Retina (tissue), 1 donor: ENCODE measurements around the gene CCDC197.

Experiments used
- DNase-seq: peaks from one replicate; pipeline ENCODE4 v3.0.0-alpha.2; 2016

The CCDC197 gene

DNA sequence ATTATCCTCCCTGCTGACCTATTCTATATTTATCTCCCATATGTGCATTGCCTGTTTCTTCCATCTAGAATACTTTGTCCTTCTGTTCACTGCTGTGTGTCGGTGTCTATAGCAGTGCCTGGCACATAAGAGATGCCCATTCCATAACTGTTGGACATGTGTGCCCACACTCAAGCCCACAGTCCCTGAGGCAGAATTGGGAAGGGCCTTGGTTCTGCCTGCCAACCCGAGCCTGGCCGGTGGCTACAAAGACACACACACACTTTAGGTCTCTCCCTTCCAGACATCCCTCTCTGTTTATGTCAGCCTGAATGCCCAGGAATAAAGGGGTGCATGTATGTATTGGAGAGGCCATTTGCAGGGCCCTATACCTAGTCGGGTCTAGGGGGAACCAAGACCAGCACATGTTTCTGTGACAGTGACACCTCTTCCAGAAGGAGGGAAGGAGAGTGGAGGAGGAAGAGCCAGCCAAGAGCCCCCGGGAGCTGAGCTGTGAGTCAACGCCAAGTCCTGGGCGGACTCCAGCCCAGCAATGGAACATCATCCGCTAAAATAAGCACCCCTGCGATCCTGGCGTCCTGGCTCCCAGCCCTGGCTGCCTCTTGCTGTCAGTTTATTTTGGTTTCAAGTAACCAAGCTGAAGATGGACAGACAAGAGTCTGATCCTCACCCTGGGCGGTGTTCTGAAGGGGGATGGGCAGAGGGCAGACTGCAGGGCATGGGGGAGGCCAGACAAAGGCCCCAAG, 16.5 kb upstream of the CCDC197 start:
- DNase-seq: no peak

DNA sequence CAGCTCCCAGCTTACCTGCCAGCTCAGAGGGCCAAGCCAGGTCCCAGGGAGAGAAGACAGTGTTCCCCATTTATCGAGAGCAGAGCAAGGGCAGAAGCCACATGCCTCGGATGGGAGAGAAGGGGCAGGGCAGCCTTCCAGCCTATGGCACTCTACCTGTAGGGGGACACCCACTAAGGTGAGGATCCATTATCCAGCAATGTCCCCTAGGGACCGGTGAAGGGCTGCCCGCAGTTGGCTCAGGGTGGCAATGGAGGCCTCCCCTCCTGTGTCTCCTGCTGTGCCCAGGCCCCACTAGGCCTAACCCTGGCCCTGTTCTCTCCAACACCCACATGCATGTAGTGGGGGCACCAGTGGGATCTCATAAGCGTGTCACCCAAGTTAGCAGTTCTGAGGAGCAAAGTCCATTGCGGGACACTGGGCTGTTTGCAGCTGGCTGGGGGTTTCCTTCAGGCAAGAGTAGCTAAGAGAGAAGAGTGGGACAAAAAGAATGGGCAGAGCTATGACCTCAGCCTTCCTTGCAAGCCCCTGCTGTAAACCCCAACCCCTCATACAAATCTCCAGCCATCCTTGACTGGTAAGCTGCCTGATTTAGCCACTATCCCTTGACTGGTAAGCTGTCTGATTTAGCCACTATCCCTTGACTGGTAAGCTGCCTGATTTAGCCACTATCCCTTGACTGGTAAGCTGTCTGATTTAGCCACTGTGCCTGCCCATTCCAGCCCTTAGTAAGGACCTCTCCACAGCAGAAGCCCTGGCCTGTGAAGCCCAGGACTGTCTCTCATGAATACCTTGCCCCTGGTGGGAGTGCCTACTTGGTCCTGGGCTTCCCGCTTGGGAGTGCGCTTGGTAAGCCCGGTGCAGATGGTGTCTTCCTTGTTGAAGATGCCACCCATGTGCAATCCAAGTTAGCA, 15.5 kb upstream of the CCDC197 start:
- no peak for DNase-seq

- DNase-seq: no peak
Observed at GRCh38 chr14:93982230-93983007, 14.7 kb upstream of the CCDC197 start.

GRCh38 chr14:93984070-93984469, 13.0 kb upstream of the CCDC197 start:
- DNase-seq: no peak

GRCh38 chr14:93984987-93985410, 12.1 kb upstream of the CCDC197 start:
- DNase-seq: no peak

GRCh38 chr14:93986955-93987354, 10.1 kb upstream of the CCDC197 start:
- no peak for DNase-seq

DNA sequence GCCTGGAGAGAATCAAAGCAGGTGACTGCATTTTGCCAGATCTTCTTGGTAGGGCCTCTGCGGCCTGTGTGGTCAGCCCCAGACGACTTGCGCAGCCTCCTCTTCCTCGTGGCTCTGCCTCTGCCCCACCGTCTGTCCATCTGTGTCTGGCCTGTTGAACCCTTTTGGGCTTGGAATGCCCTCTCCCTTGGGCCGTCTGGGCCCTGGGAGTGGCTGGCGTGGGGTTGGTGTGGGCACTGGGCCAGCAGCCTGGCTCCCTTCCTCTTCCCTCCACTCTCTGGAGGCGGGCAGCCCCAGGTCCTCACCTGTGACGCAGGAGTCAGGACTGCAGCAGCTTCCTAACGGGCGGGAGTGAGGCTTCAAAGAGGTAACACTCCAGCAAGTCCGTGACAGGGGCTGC, 9.7 kb upstream of the CCDC197 start:
- DNase-seq: no peak

DNA sequence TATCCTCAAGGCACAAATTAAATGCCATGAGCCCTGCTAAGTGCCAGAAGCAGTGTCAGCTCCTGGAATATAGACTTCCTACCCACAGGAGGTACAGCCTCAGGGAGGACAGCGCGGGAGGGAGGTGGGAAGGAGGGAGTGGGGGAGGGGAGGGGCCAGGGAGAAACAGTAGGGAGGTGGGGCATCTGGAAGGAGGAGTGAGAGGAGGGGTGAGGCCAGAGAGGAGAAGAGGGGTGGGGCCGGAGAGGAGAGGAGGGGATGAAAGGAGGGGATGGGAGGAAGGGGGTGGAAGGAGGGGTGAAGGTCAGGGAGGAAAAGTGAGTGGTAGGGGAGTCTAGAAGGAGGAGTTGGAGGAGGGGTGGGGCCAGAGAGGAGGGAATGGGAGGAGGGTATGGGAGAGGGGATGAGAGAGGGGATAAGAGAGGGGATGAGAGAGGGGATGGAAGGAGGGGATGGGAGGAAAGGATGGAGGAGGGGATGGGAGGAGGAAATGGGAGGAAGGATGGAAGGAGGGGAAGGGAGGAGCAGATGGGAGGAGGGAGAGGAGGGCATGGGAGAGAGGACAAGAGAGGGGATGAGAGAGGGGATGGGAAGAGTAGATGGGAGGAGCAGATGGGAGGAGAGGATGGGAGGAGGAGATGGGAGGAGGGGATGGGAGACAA, 9.2 kb upstream of the CCDC197 start:
- DNase-seq: no peak

- DNase-seq: no peak
Observed at GRCh38 chr14:93989939-93990338, 7.2 kb upstream of the CCDC197 start.

DNA sequence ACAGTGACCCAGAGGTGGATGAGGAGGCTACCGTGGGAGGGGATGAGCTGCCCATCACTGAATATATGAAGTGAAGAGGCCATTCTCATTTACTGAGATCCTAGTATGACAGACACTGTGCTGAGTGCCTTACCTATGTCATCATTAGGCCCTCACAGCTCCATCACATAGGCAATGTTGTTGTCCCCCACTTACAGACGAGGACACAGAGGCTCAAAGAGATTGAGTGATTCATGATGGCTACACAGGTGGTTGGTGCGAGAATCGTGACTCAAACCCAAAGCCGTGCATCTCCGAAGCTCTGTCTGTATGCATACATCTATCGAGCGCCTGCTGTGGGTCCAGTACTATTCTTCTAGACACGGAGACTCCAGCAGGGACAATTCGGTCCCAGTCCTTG, 5.9 kb upstream of the CCDC197 start:
- DNase-seq: no peak

GRCh38 chr14:93991649-93992048, 5.5 kb upstream of the CCDC197 start:
- DNase-seq: no peak

DNA sequence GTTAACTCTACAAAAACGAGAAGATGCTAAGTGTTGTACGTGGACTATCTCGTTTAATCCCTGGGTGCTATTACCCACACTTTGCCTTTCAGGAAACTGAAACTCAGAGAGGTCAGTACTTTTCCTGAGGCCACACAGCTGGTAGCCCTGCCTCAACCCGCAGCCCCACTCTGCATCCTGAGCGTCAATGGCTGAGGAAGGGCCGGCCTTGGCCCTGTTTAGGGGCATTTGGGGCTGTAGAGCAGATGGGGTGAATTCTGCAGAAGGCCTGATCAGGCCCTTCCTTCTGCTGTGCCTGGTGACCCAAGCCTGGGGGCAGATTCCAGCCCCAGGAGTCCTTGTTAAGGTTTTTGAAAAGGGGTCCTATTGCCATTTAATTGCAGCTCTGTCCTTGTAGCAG, 3.7 kb upstream of the CCDC197 start:
- no peak for DNase-seq

GRCh38 chr14:93994919-93995682, 2.0 kb upstream of the CCDC197 start:
- DNase-seq: no peak

DNA sequence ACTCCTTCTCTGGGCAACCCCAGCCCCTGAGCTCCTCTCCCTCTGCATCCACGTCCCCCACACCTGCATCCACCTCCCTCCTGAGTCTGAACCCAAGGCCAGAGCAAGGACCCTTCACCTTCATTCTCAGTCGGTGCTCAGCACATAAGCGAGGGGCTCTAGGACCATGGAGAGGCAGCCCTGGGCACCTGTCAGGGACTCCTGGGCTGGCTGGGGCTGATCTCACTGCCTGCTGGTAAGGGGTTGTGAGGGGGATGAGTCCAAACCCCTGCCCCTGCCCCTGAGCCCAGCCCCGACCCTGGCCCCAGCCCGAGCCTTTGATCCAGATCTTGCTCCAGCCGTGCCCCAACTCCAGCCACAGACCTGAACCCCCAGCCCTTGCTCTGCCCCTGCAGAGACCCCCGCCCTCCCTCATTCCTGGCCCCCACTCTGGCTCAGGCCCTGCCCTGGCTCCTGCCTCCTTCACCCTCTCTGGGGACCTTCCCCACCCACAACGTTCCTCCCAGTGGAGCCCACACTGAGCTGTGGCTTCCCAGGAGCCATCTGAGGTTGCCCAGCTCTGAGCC, 888 bp upstream of the CCDC197 start:
- no peak for DNase-seq

- no peak for DNase-seq
Observed at GRCh38 chr14:93997916-93998870, 1.1 kb downstream of the CCDC197 start.

DNA sequence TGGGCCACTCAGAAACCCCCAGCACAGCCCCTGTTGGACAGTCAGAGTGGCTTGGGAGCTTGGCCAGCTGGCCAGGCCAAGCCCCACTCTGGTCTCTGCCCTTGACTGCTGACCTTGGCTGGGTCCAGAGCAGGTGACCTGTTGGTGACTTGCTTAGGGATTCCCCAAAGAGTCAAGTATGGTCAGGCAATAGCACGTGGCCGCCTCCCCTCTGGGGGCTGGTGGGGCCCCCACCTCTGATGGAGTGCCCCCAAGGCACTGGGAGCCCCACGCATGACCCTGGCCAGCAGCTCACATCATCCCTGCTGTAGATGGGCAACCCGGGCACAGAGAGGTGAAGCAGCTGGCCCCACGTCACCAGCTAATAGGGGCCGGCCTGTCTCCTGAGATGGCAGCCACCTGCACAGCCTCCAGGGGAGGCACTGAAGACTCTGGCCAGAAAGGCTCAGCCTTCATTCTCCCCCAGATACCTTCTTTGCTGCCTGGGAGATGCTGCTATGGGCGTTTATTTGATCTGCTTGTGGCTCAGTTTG, 1.8 kb downstream of the CCDC197 start:
- DNase-seq: no peak

DNA sequence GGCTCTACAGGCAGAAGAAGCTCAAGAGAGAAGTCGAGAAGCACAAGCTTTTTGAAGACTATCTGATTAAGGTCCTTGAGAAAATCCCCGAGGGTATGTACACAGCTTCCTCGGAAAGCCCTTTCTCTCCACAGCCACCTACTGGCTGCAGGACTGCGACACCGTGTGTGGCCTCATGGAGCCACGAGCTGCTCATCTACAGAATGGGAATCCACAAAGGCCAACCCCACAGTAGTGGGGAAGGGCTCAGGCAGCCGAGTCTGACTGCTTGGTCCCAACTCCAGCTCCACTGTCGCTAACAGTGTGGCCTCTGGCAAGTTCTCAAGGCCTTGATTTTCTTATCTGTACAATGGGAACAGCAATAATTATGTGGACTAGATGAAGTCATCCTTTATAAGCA, 2.5 kb downstream of the CCDC197 start:
- DNase-seq: no peak

DNA sequence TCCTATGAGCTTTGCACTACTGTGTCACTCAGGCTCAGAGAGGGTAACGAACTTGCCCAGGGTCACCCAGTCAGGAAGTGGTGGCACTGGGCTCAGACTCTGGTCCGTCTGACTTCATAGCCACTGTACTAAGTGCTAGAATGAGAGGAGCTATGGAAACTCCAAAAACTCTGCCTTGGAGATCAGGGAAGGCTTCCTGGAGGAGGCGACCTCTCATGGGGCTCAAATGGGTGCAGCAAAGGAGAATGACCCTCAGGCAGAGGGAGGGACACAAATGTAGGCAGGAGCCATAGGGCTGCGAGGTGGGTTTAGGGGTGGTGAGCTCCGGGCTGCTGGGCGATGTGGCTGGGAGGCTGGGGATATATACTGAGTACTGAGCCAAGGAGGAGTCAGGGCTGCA, 3.2 kb downstream of the CCDC197 start:
- no peak for DNase-seq

- no peak for DNase-seq
Observed at GRCh38 chr14:94001016-94001415, 3.9 kb downstream of the CCDC197 start.
